GM20000 (cell line): Measurements from ENCODE around the gene STRAP.
A peak's percentile ranks its signal among the peaks of the same experiment; 100 is the strongest.
"Not testable (repeated sequence)": the region's sequence is repeated elsewhere in the genome, so short reads cannot be mapped to it uniquely, and the experiment has no call there.

Experiments used
- DNase-seq: peaks from one replicate; pipeline ENCODE4 v3.0.0; 2012; ENCODE audit warnings: low spot score
- CTCF ChIP-seq: IDR thresholded peaks from 2 replicates; pipeline ENCODE4 v1.5.1; 2012; ENCODE audit warnings: mild to moderate bottlenecking, control low read depth; ENCODE audit errors: extremely low read depth, missing control alignments

Gene STRAP

GRCh38 chr12:15863984-15864383, 18.2 kb upstream of the STRAP start:
- no peak for TF ChIP-seq CTCF
- peak; percentile 17 for DNase-seq

- TF ChIP-seq CTCF, result no peak
Measured at GRCh38 chr12:15868186-15868585, 14.0 kb upstream of the STRAP start.

GRCh38 chr12:15873556-15873955, 8.6 kb upstream of the STRAP start:
- TF ChIP-seq CTCF, result no peak
- DNase-seq, result no peak

More at GRCh38 chr12:15868186-15868585, 14.0 kb upstream of the STRAP start:
- DNase-seq, result no peak

- DNase-seq, result not testable (repeated sequence)
Measured at GRCh38 chr12:15874556-15875145, 7.5 kb upstream of the STRAP start.

GRCh38 chr12:15875863-15876262, 6.3 kb upstream of the STRAP start:
- no peak for DNase-seq
- TF ChIP-seq CTCF, result no peak

GRCh38 chr12:15879413-15879812, 2.8 kb upstream of the STRAP start:
- no peak for DNase-seq
- no peak for TF ChIP-seq CTCF

- TF ChIP-seq CTCF, result no peak
- no peak for DNase-seq
Measured at GRCh38 chr12:15880721-15881120, 1.5 kb upstream of the STRAP start.

GRCh38 chr12:15883536-15883935, 1.3 kb downstream of the STRAP start:
- no peak for TF ChIP-seq CTCF
- DNase-seq, result no peak
